HS-27A (cell line): ENCODE results near the gene CMSS1.
"Not testable (repeated sequence)": the region's sequence is repeated elsewhere in the genome, so short reads cannot be mapped to it uniquely, and the experiment has no call there.

Experiments
- DNase-seq: peaks from one replicate; pipeline ENCODE4 v3.0.0-alpha.2; 2012; ENCODE audit warnings: low read depth, missing footprints

The CMSS1 gene

GRCh38 chr3:100084100-100084806 lies 266.6 kb downstream of the CMSS1 start:
- DNase-seq = no peak

GRCh38 chr3:100086401-100086800 lies 268.7 kb downstream of the CMSS1 start:
- no peak for DNase-seq

- no peak for DNase-seq
Observed at GRCh38 chr3:100087198-100087597, 269.5 kb downstream of the CMSS1 start.

- DNase-seq = no peak
Observed at GRCh38 chr3:100088735-100089368, 271.2 kb downstream of the CMSS1 start.

- DNase-seq = no peak
Observed at GRCh38 chr3:100089812-100090668, 272.4 kb downstream of the CMSS1 start.

- no peak for DNase-seq
Observed at GRCh38 chr3:100090669-100091005, 273.0 kb downstream of the CMSS1 start.

- DNase-seq = no peak
Observed at GRCh38 chr3:100093831-100094230, 276.2 kb downstream of the CMSS1 start.

- not testable (repeated sequence) for DNase-seq
Observed at GRCh38 chr3:100096286-100096685, 278.6 kb downstream of the CMSS1 start.

GRCh38 chr3:100096866-100097265 lies 279.2 kb downstream of the CMSS1 start:
- no peak for DNase-seq

- DNase-seq = no peak
Observed at GRCh38 chr3:100097919-100098783, 280.5 kb downstream of the CMSS1 start.

GRCh38 chr3:100098784-100099070 lies 281.1 kb downstream of the CMSS1 start:
- DNase-seq = no peak

GRCh38 chr3:100099621-100100020 lies 282.0 kb downstream of the CMSS1 start:
- no peak for DNase-seq

GRCh38 chr3:100100425-100100824 lies 282.8 kb downstream of the CMSS1 start:
- DNase-seq = no peak

- no peak for DNase-seq
Observed at GRCh38 chr3:100102757-100103156, 285.1 kb downstream of the CMSS1 start.

- DNase-seq = no peak
Observed at GRCh38 chr3:100103558-100104441, 286.1 kb downstream of the CMSS1 start.

- no peak for DNase-seq
Observed at GRCh38 chr3:100104442-100104798, 286.8 kb downstream of the CMSS1 start.

- no peak for DNase-seq
Observed at GRCh38 chr3:100104817-100105413, 287.3 kb downstream of the CMSS1 start.

GRCh38 chr3:100105501-100105900 lies 287.8 kb downstream of the CMSS1 start:
- no peak for DNase-seq

- DNase-seq = no peak
Observed at GRCh38 chr3:100106094-100106493, 288.4 kb downstream of the CMSS1 start.

- DNase-seq = no peak
Observed at GRCh38 chr3:100106531-100107141, 289.0 kb downstream of the CMSS1 start.
